HG02763 (cell line): Measurements from ENCODE around the gene WDR27.
A peak's percentile ranks its signal among the peaks of the same experiment; 100 is the strongest.
"Not testable (repeated sequence)": the region's sequence is repeated elsewhere in the genome, so short reads cannot be mapped to it uniquely, and the experiment has no call there.

Source experiments
- ATAC-seq: cut with Tn5 transposase; IDR thresholded peaks from one replicate; pipeline ENCODE4 v1.9.1; 2021; ENCODE audit warnings: mild to moderate bottlenecking, moderate library complexity; ENCODE audit not compliant: unreplicated experiment

The WDR27 gene

GRCh38 chr6:169494038-169494437 is 207.8 kb downstream of the WDR27 start:
- ATAC-seq = no peak

- ATAC-seq = no peak
These were observed 210.3 kb downstream of the WDR27 start for GRCh38 chr6:169491482-169491881.

GRCh38 chr6:169490830-169491229 is 211.0 kb downstream of the WDR27 start:
- ATAC-seq = no peak

- no peak for ATAC-seq
These were observed 211.6 kb downstream of the WDR27 start for GRCh38 chr6:169490246-169490641.

- ATAC-seq = no peak
These were observed 212.1 kb downstream of the WDR27 start for GRCh38 chr6:169489563-169490245.

- no peak for ATAC-seq
These were observed 214.0 kb downstream of the WDR27 start for GRCh38 chr6:169487579-169488436.

GRCh38 chr6:169479783-169480495 is 221.9 kb downstream of the WDR27 start:
- ATAC-seq = no peak

- no peak for ATAC-seq
These were observed 227.5 kb downstream of the WDR27 start for GRCh38 chr6:169474362-169474761.

- ATAC-seq = peak; percentile 79
These were observed 228.2 kb downstream of the WDR27 start for GRCh38 chr6:169473663-169474062.

- no peak for ATAC-seq
These were observed 228.9 kb downstream of the WDR27 start for GRCh38 chr6:169472786-169473416.

GRCh38 chr6:169470790-169471189 is 231.0 kb downstream of the WDR27 start:
- no peak for ATAC-seq

GRCh38 chr6:169469028-169469427 is 232.8 kb downstream of the WDR27 start:
- ATAC-seq = no peak

- ATAC-seq = not testable (repeated sequence)
These were observed 234.1 kb downstream of the WDR27 start for GRCh38 chr6:169467755-169468154.

- not testable (repeated sequence) for ATAC-seq
These were observed 235.6 kb downstream of the WDR27 start for GRCh38 chr6:169466256-169466655.

GRCh38 chr6:169457762-169458161 is 244.1 kb downstream of the WDR27 start:
- no peak for ATAC-seq

- ATAC-seq = no peak
These were observed 245.0 kb downstream of the WDR27 start for GRCh38 chr6:169456840-169457239.

GRCh38 chr6:169455470-169455869 is 246.4 kb downstream of the WDR27 start:
- ATAC-seq = no peak

- ATAC-seq = no peak
These were observed 247.0 kb downstream of the WDR27 start for GRCh38 chr6:169454872-169455204.

GRCh38 chr6:169454204-169454871 is 247.5 kb downstream of the WDR27 start:
- ATAC-seq = no peak

GRCh38 chr6:169452869-169453620 is 248.8 kb downstream of the WDR27 start:
- ATAC-seq = no peak
